ENCODE results near the gene DNAJC1. TPM values are rescaled to one million over a fixed set of nuclear protein-coding genes. Genes with fewer than 3 reads are reported as not detected.
"Not testable (repeated sequence)": the region's sequence is repeated elsewhere in the genome, so short reads cannot be mapped to it uniquely, and the experiment has no call there.

The DNAJC1 gene
- total RNA-seq, 1 experiment from 2014 or later, result 17.9 TPM

GRCh38 chr10:21873198-21873597 lies 130.3 kb downstream of the DNAJC1 start:
- Histone ChIP-seq H3K27me3 (ENCODE audit: control insufficient read depth, insufficient read depth, low read length) (no peaks in the 10 kb centered on the region), H3K36me3 (replicated peaks; ENCODE audit: control insufficient read depth, insufficient read depth, low read length) (no peaks in the 10 kb centered on the region), H3K4me3 (ENCODE audit: insufficient read depth, low read depth, low read length) (no peak overlapping the region)
- DNase-seq, result no peak

GRCh38 chr10:21872771-21873170 lies 130.8 kb downstream of the DNAJC1 start:
- not testable (repeated sequence) for DNase-seq; H3K4me3 ChIP-seq (ENCODE audit: insufficient read depth, low read depth, low read length); H3K36me3 ChIP-seq (replicated peaks; ENCODE audit: control insufficient read depth, insufficient read depth, low read length); H3K27me3 ChIP-seq (ENCODE audit: control insufficient read depth, insufficient read depth, low read length)

- Histone ChIP-seq H3K36me3 (replicated peaks; ENCODE audit: control insufficient read depth, insufficient read depth, low read length) (no peaks in the 10 kb centered on the region), H3K27me3 (ENCODE audit: control insufficient read depth, insufficient read depth, low read length) (no peaks in the 10 kb centered on the region), H3K4me3 (ENCODE audit: insufficient read depth, low read depth, low read length) (no peak overlapping the region)
- DNase-seq, result no peak
These were observed 132.7 kb downstream of the DNAJC1 start for GRCh38 chr10:21870849-21871248.

- not testable (repeated sequence) for H3K36me3 ChIP-seq (replicated peaks; ENCODE audit: control insufficient read depth, insufficient read depth, low read length); H3K4me3 ChIP-seq (ENCODE audit: insufficient read depth, low read depth, low read length); DNase-seq; H3K27me3 ChIP-seq (ENCODE audit: control insufficient read depth, insufficient read depth, low read length)
These were observed 134.4 kb downstream of the DNAJC1 start for GRCh38 chr10:21869087-21869486.

GRCh38 chr10:21860718-21861117 lies 142.8 kb downstream of the DNAJC1 start:
- Histone ChIP-seq H3K4me3 (ENCODE audit: insufficient read depth, low read depth, low read length) (no peak overlapping the region), H3K27me3 (ENCODE audit: control insufficient read depth, insufficient read depth, low read length) (no peaks in the 10 kb centered on the region), H3K36me3 (replicated peaks; ENCODE audit: control insufficient read depth, insufficient read depth, low read length) (no peaks in the 10 kb centered on the region)
- no peak for DNase-seq

GRCh38 chr10:21858455-21858854 lies 145.1 kb downstream of the DNAJC1 start:
- no peak for DNase-seq
- Histone ChIP-seq H3K27me3 (ENCODE audit: control insufficient read depth, insufficient read depth, low read length) (no peaks in the 10 kb centered on the region), H3K4me3 (ENCODE audit: insufficient read depth, low read depth, low read length) (no peak overlapping the region), H3K36me3 (replicated peaks; ENCODE audit: control insufficient read depth, insufficient read depth, low read length) (no peaks in the 10 kb centered on the region)

- no peaks in the 10 kb centered on the region for H3K36me3 ChIP-seq (replicated peaks; ENCODE audit: control insufficient read depth, insufficient read depth, low read length)
- H3K4me3 ChIP-seq (ENCODE audit: insufficient read depth, low read depth, low read length), result no peak overlapping the region
- DNase-seq, result no peak
- H3K27me3 ChIP-seq (ENCODE audit: control insufficient read depth, insufficient read depth, low read length), result no peaks in the 10 kb centered on the region
These were observed 153.9 kb downstream of the DNAJC1 start for GRCh38 chr10:21849607-21850006.

- H3K36me3 ChIP-seq (replicated peaks; ENCODE audit: control insufficient read depth, insufficient read depth, low read length), result no peaks in the 10 kb centered on the region
- DNase-seq, result no peak
- H3K27me3 ChIP-seq (ENCODE audit: control insufficient read depth, insufficient read depth, low read length), result no peaks in the 10 kb centered on the region
- no peak overlapping the region for H3K4me3 ChIP-seq (ENCODE audit: insufficient read depth, low read depth, low read length)
These were observed 159.9 kb downstream of the DNAJC1 start for GRCh38 chr10:21843645-21844044.

- DNase-seq; H3K4me3 ChIP-seq (ENCODE audit: insufficient read depth, low read depth, low read length); H3K36me3 ChIP-seq (replicated peaks; ENCODE audit: control insufficient read depth, insufficient read depth, low read length); H3K27me3 ChIP-seq (ENCODE audit: control insufficient read depth, insufficient read depth, low read length): not testable (repeated sequence)
These were observed 162.3 kb downstream of the DNAJC1 start for GRCh38 chr10:21841273-21841672.

GRCh38 chr10:21837487-21837886 lies 166.0 kb downstream of the DNAJC1 start:
- DNase-seq; H3K4me3 ChIP-seq (ENCODE audit: insufficient read depth, low read depth, low read length); H3K27me3 ChIP-seq (ENCODE audit: control insufficient read depth, insufficient read depth, low read length); H3K36me3 ChIP-seq (replicated peaks; ENCODE audit: control insufficient read depth, insufficient read depth, low read length): not testable (repeated sequence)

GRCh38 chr10:21834574-21834973 lies 169.0 kb downstream of the DNAJC1 start:
- H3K36me3 ChIP-seq (replicated peaks; ENCODE audit: control insufficient read depth, insufficient read depth, low read length); DNase-seq; H3K27me3 ChIP-seq (ENCODE audit: control insufficient read depth, insufficient read depth, low read length); H3K4me3 ChIP-seq (ENCODE audit: insufficient read depth, low read depth, low read length): not testable (repeated sequence)

- Histone ChIP-seq H3K36me3 (replicated peaks; ENCODE audit: control insufficient read depth, insufficient read depth, low read length) (no peaks in the 10 kb centered on the region), H3K4me3 (ENCODE audit: insufficient read depth, low read depth, low read length) (no peak overlapping the region), H3K27me3 (ENCODE audit: control insufficient read depth, insufficient read depth, low read length) (no peaks in the 10 kb centered on the region)
- no peak for DNase-seq
These were observed 170.8 kb downstream of the DNAJC1 start for GRCh38 chr10:21832821-21833130.

- Histone ChIP-seq H3K36me3 (replicated peaks; ENCODE audit: control insufficient read depth, insufficient read depth, low read length) (no peaks in the 10 kb centered on the region), H3K27me3 (ENCODE audit: control insufficient read depth, insufficient read depth, low read length) (no peaks in the 10 kb centered on the region), H3K4me3 (ENCODE audit: insufficient read depth, low read depth, low read length) (no peak overlapping the region)
- no peak for DNase-seq
These were observed 171.3 kb downstream of the DNAJC1 start for GRCh38 chr10:21831986-21832820.

GRCh38 chr10:21830037-21830436 lies 173.5 kb downstream of the DNAJC1 start:
- H3K4me3 ChIP-seq (ENCODE audit: insufficient read depth, low read depth, low read length), result no peak overlapping the region
- H3K36me3 ChIP-seq (replicated peaks; ENCODE audit: control insufficient read depth, insufficient read depth, low read length), result no peaks in the 10 kb centered on the region
- DNase-seq, result no peak
- H3K27me3 ChIP-seq (ENCODE audit: control insufficient read depth, insufficient read depth, low read length), result no peaks in the 10 kb centered on the region

GRCh38 chr10:21827308-21827707 lies 176.2 kb downstream of the DNAJC1 start:
- no peak for DNase-seq
- no peaks in the 10 kb centered on the region for H3K36me3 ChIP-seq (replicated peaks; ENCODE audit: control insufficient read depth, insufficient read depth, low read length)
- H3K27me3 ChIP-seq (ENCODE audit: control insufficient read depth, insufficient read depth, low read length), result no peaks in the 10 kb centered on the region
- no peak overlapping the region for H3K4me3 ChIP-seq (ENCODE audit: insufficient read depth, low read depth, low read length)

- Histone ChIP-seq H3K4me3 (ENCODE audit: insufficient read depth, low read depth, low read length) (no peak overlapping the region), H3K27me3 (ENCODE audit: control insufficient read depth, insufficient read depth, low read length) (no peaks in the 10 kb centered on the region), H3K36me3 (replicated peaks; ENCODE audit: control insufficient read depth, insufficient read depth, low read length) (no peaks in the 10 kb centered on the region)
- DNase-seq, result no peak
These were observed 176.8 kb downstream of the DNAJC1 start for GRCh38 chr10:21826725-21827124.
